ENCODE data around the gene AP2A2. TPM values are rescaled to one million over a fixed set of nuclear protein-coding genes. Genes with fewer than 3 reads are reported as not detected.

AP2A2 gene
- total RNA-seq, 1 experiment from 2014 or later: 47.1 TPM

DNA sequence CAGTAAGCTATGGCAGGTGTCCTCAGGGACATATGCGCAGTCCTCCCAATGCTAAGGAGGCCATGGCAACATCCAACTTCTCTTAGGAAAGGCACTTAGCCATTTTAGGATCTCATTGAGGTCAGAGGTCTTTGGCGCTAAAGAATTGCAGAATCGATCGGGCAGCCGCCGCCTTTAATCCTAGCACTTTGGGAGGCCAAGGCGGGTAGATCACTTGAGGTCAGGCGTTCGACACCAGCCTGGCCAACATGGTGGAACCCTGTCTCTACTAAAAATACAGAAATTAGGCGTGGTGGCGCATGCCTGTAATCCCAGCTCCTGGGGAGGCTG, 13.8 kb upstream of the AP2A2 start:
- H3K9me3 Mint-ChIP-seq: no peaks in the 10 kb centered on the region
- no peaks in the 10 kb centered on the region for H3K36me3 Mint-ChIP-seq
- POLR2A ChIA-PET: interaction anchor here (1.1 to 1.5 kb wide), 3 partner anchors 9 to 64 kb away, joined by 3 to 4 read pairs (median 4); no protein-coding TSS in a partner anchor
- CTCF ChIA-PET: interaction anchor here (0.8 to 3.5 kb wide), 8 partner anchors 10 to 143 kb away, joined by 3 to 25 read pairs (median 8); partner anchors contain the start of gene AP2A2
- TF ChIP-seq, protein P1, sequence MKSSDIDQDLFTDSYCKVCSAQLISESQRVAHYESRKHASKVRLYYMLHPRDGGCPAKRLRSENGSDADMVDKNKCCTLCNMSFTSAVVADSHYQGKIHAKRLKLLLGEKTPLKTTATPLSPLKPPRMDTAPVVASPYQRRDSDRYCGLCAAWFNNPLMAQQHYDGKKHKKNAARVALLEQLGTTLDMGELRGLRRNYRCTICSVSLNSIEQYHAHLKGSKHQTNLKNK (CRISPR knock-in tag; IDR thresholded peaks at IDR 0.05): no peak
- TF ChIP-seq, protein P2, sequence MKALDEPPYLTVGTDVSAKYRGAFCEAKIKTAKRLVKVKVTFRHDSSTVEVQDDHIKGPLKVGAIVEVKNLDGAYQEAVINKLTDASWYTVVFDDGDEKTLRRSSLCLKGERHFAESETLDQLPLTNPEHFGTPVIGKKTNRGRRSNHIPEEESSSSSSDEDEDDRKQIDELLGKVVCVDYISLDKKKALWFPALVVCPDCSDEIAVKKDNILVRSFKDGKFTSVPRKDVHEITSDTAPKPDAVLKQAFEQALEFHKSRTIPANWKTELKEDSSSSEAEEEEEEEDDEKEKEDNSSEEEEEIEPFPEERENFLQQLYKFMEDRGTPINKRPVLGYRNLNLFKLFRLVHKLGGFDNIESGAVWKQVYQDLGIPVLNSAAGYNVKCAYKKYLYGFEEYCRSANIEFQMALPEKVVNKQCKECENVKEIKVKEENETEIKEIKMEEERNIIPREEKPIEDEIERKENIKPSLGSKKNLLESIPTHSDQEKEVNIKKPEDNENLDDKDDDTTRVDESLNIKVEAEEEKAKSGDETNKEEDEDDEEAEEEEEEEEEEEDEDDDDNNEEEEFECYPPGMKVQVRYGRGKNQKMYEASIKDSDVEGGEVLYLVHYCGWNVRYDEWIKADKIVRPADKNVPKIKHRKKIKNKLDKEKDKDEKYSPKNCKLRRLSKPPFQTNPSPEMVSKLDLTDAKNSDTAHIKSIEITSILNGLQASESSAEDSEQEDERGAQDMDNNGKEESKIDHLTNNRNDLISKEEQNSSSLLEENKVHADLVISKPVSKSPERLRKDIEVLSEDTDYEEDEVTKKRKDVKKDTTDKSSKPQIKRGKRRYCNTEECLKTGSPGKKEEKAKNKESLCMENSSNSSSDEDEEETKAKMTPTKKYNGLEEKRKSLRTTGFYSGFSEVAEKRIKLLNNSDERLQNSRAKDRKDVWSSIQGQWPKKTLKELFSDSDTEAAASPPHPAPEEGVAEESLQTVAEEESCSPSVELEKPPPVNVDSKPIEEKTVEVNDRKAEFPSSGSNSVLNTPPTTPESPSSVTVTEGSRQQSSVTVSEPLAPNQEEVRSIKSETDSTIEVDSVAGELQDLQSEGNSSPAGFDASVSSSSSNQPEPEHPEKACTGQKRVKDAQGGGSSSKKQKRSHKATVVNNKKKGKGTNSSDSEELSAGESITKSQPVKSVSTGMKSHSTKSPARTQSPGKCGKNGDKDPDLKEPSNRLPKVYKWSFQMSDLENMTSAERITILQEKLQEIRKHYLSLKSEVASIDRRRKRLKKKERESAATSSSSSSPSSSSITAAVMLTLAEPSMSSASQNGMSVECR (CRISPR knock-in tag; IDR thresholded peaks at IDR 0.05; ENCODE audit: borderline replicate concordance): no peak
- TF ChIP-seq ELF4 (CRISPR knock-in tag; IDR thresholded peaks at IDR 0.05; ENCODE audit: low read depth) (no peak), GABPB1 (CRISPR knock-in tag; IDR thresholded peaks at IDR 0.05) (no peak)
- H3K4me1 Mint-ChIP-seq: peaks cover 12% of the 10 kb centered on the region
- peak overlapping the region; percentile 81 for H3K4me3 Mint-ChIP-seq
- H3K27me3 Mint-ChIP-seq (ENCODE audit: low read depth): no peaks in the 10 kb centered on the region
- DNase-seq (ENCODE audit: low spot score) (no peak), ATAC-seq (no peak)
- peak overlapping the region; percentile 81 for H3K27ac Mint-ChIP-seq

DNA sequence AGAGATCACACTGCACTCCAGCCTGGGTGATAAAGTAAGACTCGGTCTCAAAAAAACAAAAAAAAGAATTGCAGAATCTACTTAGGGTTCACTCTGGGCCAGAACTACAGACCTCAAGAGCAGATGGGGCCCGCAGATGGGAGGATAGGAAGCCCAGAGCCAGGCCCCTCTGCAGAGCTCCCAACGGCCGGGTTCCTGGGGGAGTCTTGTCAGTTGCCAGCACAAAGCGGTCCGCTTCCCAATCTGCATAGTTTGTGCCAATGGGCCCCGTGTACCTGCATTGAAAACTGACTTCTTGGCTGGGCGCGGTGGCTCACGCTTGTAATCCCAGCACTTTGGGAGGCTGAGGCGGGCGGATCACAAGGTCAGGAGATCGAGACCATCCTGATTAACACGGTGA, 13.4 kb upstream of the AP2A2 start:
- no peak for ATAC-seq
- CTCF ChIA-PET: interaction anchor here (0.8 to 3.5 kb wide), 7 partner anchors 10 to 142 kb away, joined by 3 to 25 read pairs (median 7); partner anchors contain the start of gene AP2A2
- peak overlapping the region; percentile 81 for H3K4me3 Mint-ChIP-seq

DNA sequence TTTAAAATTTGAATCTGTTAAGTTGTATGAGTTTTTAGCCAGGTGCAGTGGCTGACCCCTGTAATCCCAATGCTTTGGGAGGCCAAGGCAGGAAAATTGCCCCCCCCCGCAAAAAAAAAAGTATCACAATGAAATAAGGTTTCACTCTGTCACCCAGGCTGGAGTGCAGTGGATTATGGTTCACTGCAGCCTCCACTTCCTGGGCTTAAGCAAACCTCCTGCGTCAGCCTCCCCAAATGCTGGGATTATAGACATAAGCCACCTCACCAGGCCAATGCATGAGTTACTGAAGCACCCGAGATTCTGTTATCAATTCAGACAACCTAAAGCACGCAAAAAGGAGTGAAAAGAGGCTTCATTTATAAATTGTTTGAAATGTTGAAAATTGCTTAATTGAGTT, 12.6 kb upstream of the AP2A2 start:
- ChIA-PET CTCF (interaction anchor here (3.5 kb wide), 1 partner anchor 12 kb away, joined by 25 read pairs; the partner anchor contains the start of gene AP2A2), POLR2A (no interaction called here)
- Mint-ChIP-seq H3K27ac (no peak overlapping the region), H3K4me1 (peaks cover 12% of the 10 kb centered on the region), H3K27me3 (ENCODE audit: low read depth) (no peaks in the 10 kb centered on the region), H3K4me3 (no peak overlapping the region), H3K36me3 (no peaks in the 10 kb centered on the region), H3K9me3 (no peaks in the 10 kb centered on the region)
- no peak for ATAC-seq
- no peak for DNase-seq (ENCODE audit: low spot score)
- TF ChIP-seq, protein P1 (CRISPR knock-in tag; IDR thresholded peaks at IDR 0.05): no peak
- TF ChIP-seq NR2C2 (CRISPR knock-in tag; IDR thresholded peaks at IDR 0.05) (no peak), TEAD4 (CRISPR knock-in tag; IDR thresholded peaks at IDR 0.05) (no peak), OVOL2 (CRISPR knock-in tag; IDR thresholded peaks at IDR 0.05; ENCODE audit: borderline replicate concordance) (no peak), PRRX2 (CRISPR knock-in tag; IDR thresholded peaks at IDR 0.05) (no peak)
- TF ChIP-seq, protein P3, sequence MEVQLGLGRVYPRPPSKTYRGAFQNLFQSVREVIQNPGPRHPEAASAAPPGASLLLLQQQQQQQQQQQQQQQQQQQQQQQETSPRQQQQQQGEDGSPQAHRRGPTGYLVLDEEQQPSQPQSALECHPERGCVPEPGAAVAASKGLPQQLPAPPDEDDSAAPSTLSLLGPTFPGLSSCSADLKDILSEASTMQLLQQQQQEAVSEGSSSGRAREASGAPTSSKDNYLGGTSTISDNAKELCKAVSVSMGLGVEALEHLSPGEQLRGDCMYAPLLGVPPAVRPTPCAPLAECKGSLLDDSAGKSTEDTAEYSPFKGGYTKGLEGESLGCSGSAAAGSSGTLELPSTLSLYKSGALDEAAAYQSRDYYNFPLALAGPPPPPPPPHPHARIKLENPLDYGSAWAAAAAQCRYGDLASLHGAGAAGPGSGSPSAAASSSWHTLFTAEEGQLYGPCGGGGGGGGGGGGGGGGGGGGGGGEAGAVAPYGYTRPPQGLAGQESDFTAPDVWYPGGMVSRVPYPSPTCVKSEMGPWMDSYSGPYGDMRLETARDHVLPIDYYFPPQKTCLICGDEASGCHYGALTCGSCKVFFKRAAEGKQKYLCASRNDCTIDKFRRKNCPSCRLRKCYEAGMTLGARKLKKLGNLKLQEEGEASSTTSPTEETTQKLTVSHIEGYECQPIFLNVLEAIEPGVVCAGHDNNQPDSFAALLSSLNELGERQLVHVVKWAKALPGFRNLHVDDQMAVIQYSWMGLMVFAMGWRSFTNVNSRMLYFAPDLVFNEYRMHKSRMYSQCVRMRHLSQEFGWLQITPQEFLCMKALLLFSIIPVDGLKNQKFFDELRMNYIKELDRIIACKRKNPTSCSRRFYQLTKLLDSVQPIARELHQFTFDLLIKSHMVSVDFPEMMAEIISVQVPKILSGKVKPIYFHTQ (CRISPR knock-in tag; IDR thresholded peaks at IDR 0.05): no peak

More for the DNA sequence above, 13.4 kb upstream of the AP2A2 start:
- Mint-ChIP-seq H3K9me3 (no peaks in the 10 kb centered on the region), H3K27ac (no peak overlapping the region), H3K27me3 (ENCODE audit: low read depth) (no peaks in the 10 kb centered on the region), H3K4me1 (peaks cover 12% of the 10 kb centered on the region), H3K36me3 (no peaks in the 10 kb centered on the region)
- no peak for DNase-seq (ENCODE audit: low spot score)
- POLR2A ChIA-PET: interaction anchor here (1.2 kb wide), 1 partner anchor 13 kb away, joined by 3 read pairs; no protein-coding TSS in a partner anchor
- TF ChIP-seq, protein P4, sequence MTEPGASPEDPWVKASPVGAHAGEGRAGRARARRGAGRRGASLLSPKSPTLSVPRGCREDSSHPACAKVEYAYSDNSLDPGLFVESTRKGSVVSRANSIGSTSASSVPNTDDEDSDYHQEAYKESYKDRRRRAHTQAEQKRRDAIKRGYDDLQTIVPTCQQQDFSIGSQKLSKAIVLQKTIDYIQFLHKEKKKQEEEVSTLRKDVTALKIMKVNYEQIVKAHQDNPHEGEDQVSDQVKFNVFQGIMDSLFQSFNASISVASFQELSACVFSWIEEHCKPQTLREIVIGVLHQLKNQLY (CRISPR knock-in tag; IDR thresholded peaks at IDR 0.05): no peak
- TF ChIP-seq, protein P5, sequence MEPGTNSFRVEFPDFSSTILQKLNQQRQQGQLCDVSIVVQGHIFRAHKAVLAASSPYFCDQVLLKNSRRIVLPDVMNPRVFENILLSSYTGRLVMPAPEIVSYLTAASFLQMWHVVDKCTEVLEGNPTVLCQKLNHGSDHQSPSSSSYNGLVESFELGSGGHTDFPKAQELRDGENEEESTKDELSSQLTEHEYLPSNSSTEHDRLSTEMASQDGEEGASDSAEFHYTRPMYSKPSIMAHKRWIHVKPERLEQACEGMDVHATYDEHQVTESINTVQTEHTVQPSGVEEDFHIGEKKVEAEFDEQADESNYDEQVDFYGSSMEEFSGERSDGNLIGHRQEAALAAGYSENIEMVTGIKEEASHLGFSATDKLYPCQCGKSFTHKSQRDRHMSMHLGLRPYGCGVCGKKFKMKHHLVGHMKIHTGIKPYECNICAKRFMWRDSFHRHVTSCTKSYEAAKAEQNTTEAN (CRISPR knock-in tag; IDR thresholded peaks at IDR 0.05): no peak
- TF ChIP-seq SMAD3 (CRISPR knock-in tag; IDR thresholded peaks at IDR 0.05; ENCODE audit: borderline replicate concordance): no peak
- TF ChIP-seq RELA (CRISPR knock-in tag; IDR thresholded peaks at IDR 0.05; ENCODE audit: borderline replicate concordance): no peak
- TF ChIP-seq, protein P6, sequence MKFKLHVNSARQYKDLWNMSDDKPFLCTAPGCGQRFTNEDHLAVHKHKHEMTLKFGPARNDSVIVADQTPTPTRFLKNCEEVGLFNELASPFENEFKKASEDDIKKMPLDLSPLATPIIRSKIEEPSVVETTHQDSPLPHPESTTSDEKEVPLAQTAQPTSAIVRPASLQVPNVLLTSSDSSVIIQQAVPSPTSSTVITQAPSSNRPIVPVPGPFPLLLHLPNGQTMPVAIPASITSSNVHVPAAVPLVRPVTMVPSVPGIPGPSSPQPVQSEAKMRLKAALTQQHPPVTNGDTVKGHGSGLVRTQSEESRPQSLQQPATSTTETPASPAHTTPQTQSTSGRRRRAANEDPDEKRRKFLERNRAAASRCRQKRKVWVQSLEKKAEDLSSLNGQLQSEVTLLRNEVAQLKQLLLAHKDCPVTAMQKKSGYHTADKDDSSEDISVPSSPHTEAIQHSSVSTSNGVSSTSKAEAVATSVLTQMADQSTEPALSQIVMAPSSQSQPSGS (CRISPR knock-in tag; IDR thresholded peaks at IDR 0.05; ENCODE audit: borderline replicate concordance, low read depth): no peak
- no peak for TF ChIP-seq ZNF219 (CRISPR knock-in tag; IDR thresholded peaks at IDR 0.05; ENCODE audit: borderline replicate concordance)
- TF ChIP-seq MXD4 (CRISPR knock-in tag; IDR thresholded peaks at IDR 0.05; ENCODE audit: borderline replicate concordance): no peak
- TF ChIP-seq CREM (CRISPR knock-in tag; IDR thresholded peaks at IDR 0.05): no peak

Measured in WTC11 (cell line).